ENCODE results near the gene SLC17A9. TPM values are rescaled to one million over a fixed set of nuclear protein-coding genes. Genes with fewer than 3 reads are reported as not detected.

The SLC17A9 gene
- total RNA-seq, 4 donors from 2014 or later: 3.8 to 19.0 (median 5.2) TPM

DNA sequence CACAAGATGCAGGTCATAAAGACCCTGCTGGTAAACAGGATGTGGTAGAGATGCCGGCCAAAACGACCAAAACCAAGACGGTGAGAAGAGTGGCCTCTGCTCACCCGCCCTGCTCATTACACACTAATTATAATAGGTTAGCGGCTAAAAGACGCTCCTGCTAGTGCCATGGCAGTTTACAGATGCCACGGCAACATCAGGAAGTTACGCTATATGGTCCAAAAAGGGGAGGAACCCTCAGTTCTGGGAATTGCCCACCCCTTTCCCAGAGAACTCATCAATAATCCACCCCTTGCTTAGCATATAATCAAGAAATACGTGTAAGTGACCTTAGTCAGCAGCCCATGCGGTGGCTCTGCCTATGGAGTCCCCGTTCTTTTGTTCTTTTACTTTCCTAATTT is 36.7 kb downstream of the SLC17A9 start:
- DNase-seq: no peak
- Histone ChIP-seq H3K27me3 (no peaks in the 10 kb centered on the region), H3K9me3 (no peaks in the 10 kb centered on the region), H3K27ac (no peak overlapping the region), H3K4me1 (no peaks in the 10 kb centered on the region), H3K4me3 (peak overlapping the region in 1 of 4 donors; percentile 21), H3K36me3 (no peaks in the 10 kb centered on the region)
- no peak for TF ChIP-seq CTCF (IDR thresholded peaks at IDR 0.05)
- no peak for TF ChIP-seq POLR2A (IDR thresholded peaks at IDR 0.05)

DNA sequence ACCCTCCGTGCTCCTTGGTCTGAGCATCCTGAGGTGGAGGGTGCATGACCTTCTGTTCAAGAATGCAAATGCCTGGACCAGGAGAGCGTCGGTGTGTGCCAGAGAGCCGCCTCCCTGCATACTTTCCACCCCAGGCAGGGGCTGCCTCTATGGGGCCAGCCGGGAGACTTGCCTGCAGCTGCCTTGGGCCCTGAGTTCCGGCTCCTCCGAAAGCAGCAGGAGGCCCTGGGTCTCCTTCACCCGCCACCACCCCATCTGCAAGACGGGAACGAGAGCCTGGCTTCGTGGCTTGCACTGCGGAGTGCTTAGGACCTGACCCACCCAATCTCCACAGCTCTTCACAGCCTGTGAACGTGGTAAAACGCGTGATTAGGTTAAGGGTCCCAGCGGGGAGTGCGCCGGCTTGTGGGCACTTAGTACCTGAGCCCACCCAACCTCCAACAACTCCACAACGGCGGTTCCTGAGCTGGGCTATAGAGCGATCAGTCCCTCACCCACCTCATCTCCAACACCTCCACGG is 37.9 kb downstream of the SLC17A9 start:
- Histone ChIP-seq H3K27ac (no peak overlapping the region), H3K36me3 (no peaks in the 10 kb centered on the region), H3K27me3 (no peaks in the 10 kb centered on the region), H3K4me3 (no peak overlapping the region), H3K4me1 (no peaks in the 10 kb centered on the region), H3K9me3 (no peaks in the 10 kb centered on the region)
- DNase-seq: no peak
- TF ChIP-seq CTCF (IDR thresholded peaks at IDR 0.05) (no peak), POLR2A (IDR thresholded peaks at IDR 0.05) (no peak)

DNA sequence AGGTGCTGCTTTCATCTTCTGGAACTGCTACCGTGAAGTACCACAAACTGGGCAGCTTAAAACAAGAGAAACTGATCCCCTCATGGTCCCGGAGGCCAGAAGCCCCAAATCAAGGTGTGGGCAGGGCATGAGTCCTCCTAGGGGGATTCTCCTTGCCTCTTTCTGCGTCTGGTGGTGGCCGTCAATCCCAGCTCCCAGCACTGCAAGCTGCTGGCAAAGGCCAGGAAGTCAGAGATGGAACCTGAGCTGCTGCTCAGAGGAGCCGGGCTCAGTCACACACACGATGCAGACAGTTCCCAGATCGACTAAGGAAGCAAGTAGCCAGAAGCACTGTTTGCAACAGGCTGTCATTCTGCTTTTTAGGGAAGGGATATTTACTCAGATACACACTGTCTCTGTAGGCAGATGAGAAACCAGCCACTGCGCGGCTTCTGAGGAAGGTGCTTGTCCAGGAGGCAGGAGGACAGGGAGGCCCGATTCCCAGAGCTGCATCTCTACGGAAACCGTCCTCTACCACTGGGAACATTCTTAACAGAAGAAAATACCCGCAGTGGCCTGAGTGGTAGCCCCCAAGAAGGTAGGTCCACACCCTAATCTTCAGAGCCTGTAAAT is 38.8 kb downstream of the SLC17A9 start:
- Histone ChIP-seq H3K4me1 (no peaks in the 10 kb centered on the region), H3K36me3 (no peaks in the 10 kb centered on the region), H3K27me3 (no peaks in the 10 kb centered on the region), H3K27ac (no peak overlapping the region), H3K9me3 (no peaks in the 10 kb centered on the region), H3K4me3 (no peak overlapping the region)
- TF ChIP-seq POLR2A (IDR thresholded peaks at IDR 0.05): no peak
- TF ChIP-seq CTCF (IDR thresholded peaks at IDR 0.05): no peak
- no peak for DNase-seq

DNA sequence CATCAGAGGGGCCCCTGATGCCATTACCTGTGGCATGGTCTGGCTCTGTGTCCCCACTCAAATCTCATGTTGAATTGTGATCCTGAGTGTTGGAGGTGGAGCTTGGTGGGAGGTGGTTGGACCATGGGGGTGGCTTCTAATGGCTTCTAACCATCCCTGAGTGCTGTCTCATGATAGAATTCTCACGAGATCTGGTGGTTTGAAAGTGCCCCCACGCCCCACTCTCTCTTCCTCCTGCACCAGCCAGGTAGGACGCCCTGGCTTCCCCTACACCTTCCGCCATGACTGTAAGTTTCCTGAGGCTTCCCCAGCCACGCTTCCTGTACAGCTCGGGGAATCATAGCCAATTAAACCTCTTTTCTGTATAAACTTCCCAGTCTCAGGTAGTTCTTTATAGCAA is 39.4 kb downstream of the SLC17A9 start:
- H3K4me3 ChIP-seq: no peak overlapping the region
- H3K27me3 ChIP-seq: no peaks in the 10 kb centered on the region
- no peaks in the 10 kb centered on the region for H3K9me3 ChIP-seq
- TF ChIP-seq POLR2A (IDR thresholded peaks at IDR 0.05) (no peak), CTCF (IDR thresholded peaks at IDR 0.05) (no peak)
- no peaks in the 10 kb centered on the region for H3K4me1 ChIP-seq
- no peaks in the 10 kb centered on the region for H3K36me3 ChIP-seq
- DNase-seq: no peak
- H3K27ac ChIP-seq: no peak overlapping the region

DNA sequence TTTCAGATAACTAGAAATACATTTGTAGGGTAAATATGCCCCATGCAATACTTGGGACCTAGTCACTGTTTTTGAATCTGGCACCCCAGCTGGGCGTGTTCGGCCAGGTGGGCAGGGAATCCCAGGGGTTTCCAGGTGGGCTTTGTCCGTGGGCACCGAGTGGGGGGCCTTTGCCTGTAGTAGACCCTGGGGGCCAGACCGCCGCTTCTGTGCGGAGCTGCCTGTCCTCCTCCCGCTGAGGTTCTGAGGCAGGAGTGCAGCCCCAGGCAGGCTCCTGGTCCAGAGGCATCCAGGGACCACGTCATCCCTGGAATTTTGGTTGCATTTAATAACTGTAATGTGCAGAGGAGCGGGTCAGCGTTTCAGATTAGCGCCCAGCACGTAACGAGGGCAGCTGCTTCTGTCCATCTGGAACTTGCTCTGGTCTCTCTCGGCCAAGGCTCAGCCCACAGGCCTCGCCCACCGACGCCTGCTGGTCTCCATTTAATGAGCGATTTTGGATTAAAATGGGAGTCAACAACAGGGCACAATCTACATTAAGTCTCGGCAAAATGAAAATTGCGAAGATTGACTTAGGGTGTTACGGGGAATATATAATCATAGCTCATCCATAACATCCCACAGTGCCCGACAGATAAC is 41.5 kb downstream of the SLC17A9 start:
- Histone ChIP-seq H3K27ac (no peak overlapping the region), H3K4me3 (no peak overlapping the region), H3K9me3 (no peaks in the 10 kb centered on the region), H3K4me1 (no peaks in the 10 kb centered on the region), H3K36me3 (no peaks in the 10 kb centered on the region), H3K27me3 (no peaks in the 10 kb centered on the region)
- no peak for TF ChIP-seq POLR2A (IDR thresholded peaks at IDR 0.05)
- no peak for DNase-seq

- no peak for DNase-seq
- H3K9me3 ChIP-seq: no peaks in the 10 kb centered on the region
- TF ChIP-seq POLR2A (IDR thresholded peaks at IDR 0.05) (no peak), CTCF (IDR thresholded peaks at IDR 0.05) (no peak)
- no peaks in the 10 kb centered on the region for H3K27me3 ChIP-seq
- H3K4me1 ChIP-seq: no peaks in the 10 kb centered on the region
- H3K36me3 ChIP-seq: no peaks in the 10 kb centered on the region
- no peak overlapping the region for H3K27ac ChIP-seq
- H3K4me3 ChIP-seq: no peak overlapping the region
Measured at GRCh38 chr20:62994869-62995281, 42.4 kb downstream of the SLC17A9 start.

All from Peyer's patch (tissue), 4 donors.